ENCODE results near the gene ZNF462.

Gene ZNF462

DNA sequence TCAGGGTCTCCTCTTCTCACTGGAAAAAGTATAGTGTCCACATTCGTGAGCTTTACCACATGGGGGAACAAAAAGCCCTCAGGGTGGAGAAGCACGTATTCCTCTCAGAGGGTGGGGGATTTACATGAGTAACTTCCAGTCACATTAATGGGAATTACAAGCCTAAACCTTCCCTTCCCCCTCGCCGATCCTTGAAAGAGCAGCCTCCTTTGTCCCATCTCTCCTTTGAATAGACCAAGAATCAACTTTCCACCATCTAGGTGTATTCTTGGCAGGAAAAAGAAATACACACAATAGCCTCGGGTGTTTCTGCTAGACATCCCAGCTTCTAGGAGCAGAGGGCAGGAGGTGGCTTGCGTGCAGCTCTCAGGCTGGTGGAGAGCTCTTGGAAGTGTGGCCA lies 144.4 kb downstream of the ZNF462 start:
- no peak overlapping the region for H3K9ac ChIP-seq (ENCODE audit: low read length)
- no peak overlapping the region for H3K4me3 ChIP-seq (ENCODE audit: low read depth, low read length)
- H3K9me3 ChIP-seq (ENCODE audit: control insufficient read depth, insufficient read depth, low read depth, low read length), result no peaks in the 10 kb centered on the region
- H3K4me1 ChIP-seq (ENCODE audit: control insufficient read depth, insufficient read depth, low read length), result peaks cover 15% of the 10 kb centered on the region
- H3K27me3 ChIP-seq (ENCODE audit: control insufficient read depth, insufficient read depth, low read length), result no peaks in the 10 kb centered on the region
- peak overlapping the region; percentile 29; the same call in 1 of the 2 replicates for H3K27ac ChIP-seq (ENCODE audit: low read depth, low read length)
- H3K36me3 ChIP-seq (ENCODE audit: control insufficient read depth, insufficient read depth, low read length), result peaks cover 73% of the 10 kb centered on the region

DNA sequence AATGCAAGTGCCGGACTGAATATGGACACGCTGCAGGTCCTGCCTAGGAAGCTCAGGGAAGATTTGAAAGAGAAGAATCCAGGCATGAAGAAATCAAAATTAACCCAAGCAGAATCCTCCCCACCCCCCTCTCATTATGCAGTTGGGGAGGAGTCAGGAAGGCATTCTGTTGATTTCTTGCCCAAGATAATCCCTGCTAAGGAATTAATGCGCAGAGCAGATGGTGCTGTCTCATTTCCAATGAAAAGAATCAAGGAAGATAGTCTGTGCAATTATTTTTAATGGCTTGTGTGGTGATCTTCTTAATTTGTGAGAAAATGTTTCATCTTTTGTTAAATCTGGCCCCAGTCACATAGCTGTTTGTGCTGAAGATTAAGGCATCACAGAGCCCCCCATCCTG lies 145.0 kb downstream of the ZNF462 start:
- no peaks in the 10 kb centered on the region for H3K27me3 ChIP-seq (ENCODE audit: control insufficient read depth, insufficient read depth, low read length)
- H3K4me1 ChIP-seq (ENCODE audit: control insufficient read depth, insufficient read depth, low read length), result peaks cover 15% of the 10 kb centered on the region
- H3K9ac ChIP-seq (ENCODE audit: low read length), result no peak overlapping the region
- peaks cover 67% of the 10 kb centered on the region for H3K36me3 ChIP-seq (ENCODE audit: control insufficient read depth, insufficient read depth, low read length)
- H3K27ac ChIP-seq (ENCODE audit: low read depth, low read length), result no peak overlapping the region
- no peak overlapping the region for H3K4me3 ChIP-seq (ENCODE audit: low read depth, low read length)
- no peaks in the 10 kb centered on the region for H3K9me3 ChIP-seq (ENCODE audit: control insufficient read depth, insufficient read depth, low read depth, low read length)

- H3K4me1 ChIP-seq (ENCODE audit: control insufficient read depth, insufficient read depth, low read length), result peaks cover 15% of the 10 kb centered on the region
- peaks cover 63% of the 10 kb centered on the region for H3K36me3 ChIP-seq (ENCODE audit: control insufficient read depth, insufficient read depth, low read length)
- H3K27me3 ChIP-seq (ENCODE audit: control insufficient read depth, insufficient read depth, low read length), result no peaks in the 10 kb centered on the region
- no peak overlapping the region for H3K9ac ChIP-seq (ENCODE audit: low read length)
- H3K27ac ChIP-seq (ENCODE audit: low read depth, low read length), result no peak overlapping the region
- no peak overlapping the region for H3K4me3 ChIP-seq (ENCODE audit: low read depth, low read length)
- no peaks in the 10 kb centered on the region for H3K9me3 ChIP-seq (ENCODE audit: control insufficient read depth, insufficient read depth, low read depth, low read length)
Observed at GRCh38 chr9:107008447-107008846, 145.5 kb downstream of the ZNF462 start.

GRCh38 chr9:107016383-107016782 lies 153.4 kb downstream of the ZNF462 start:
- H3K27me3 ChIP-seq (ENCODE audit: control insufficient read depth, insufficient read depth, low read length), result no peaks in the 10 kb centered on the region
- H3K4me1 ChIP-seq (ENCODE audit: control insufficient read depth, insufficient read depth, low read length), result peaks cover 10% of the 10 kb centered on the region; the same call in 1 of the 2 replicates
- H3K27ac ChIP-seq (ENCODE audit: low read depth, low read length), result no peak overlapping the region
- no peak overlapping the region for H3K4me3 ChIP-seq (ENCODE audit: low read depth, low read length)
- H3K9ac ChIP-seq (ENCODE audit: low read length), result no peak overlapping the region
- H3K9me3 ChIP-seq (ENCODE audit: control insufficient read depth, insufficient read depth, low read depth, low read length), result peaks cover 9% of the 10 kb centered on the region; the same call in 1 of the 2 replicates
- peaks cover 4% of the 10 kb centered on the region; the same call in 1 of the 2 replicates for H3K36me3 ChIP-seq (ENCODE audit: control insufficient read depth, insufficient read depth, low read length)

DNA sequence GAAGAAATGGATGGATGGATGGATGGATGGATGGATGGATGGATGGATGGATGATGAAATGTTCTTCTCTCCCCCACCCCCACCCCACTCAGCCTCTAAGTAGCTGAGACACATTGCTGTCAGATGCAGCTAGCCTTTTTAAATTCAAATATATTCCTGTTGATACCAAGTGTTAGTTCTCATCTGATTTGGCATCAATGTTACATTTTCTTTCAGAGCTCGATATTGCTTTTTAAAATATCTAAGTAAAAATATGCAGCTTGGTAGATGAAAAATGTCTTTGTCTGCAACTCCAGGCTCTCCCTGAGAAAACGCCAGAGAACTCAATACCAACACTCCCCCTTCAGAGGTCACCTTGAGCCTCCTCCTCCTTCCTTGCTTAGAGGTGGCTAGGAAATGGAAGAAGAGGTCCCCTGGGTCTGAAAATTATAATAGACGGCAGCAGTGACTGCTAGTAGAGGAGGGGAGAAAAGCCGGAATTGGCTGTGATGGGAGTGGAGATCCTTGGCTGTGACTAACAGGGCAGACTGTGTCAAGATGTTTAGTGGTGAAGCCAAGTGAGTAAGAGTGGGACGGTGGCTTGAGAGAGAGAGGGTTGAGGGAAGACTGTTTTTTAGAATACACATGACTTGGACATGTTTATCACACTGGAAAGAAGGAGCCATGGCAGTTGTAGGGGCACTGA lies 156.0 kb downstream of the ZNF462 start:
- Histone ChIP-seq H3K9me3 (ENCODE audit: control insufficient read depth, insufficient read depth, low read depth, low read length) (peaks cover 9% of the 10 kb centered on the region; the same call in 1 of the 2 replicates), H3K27me3 (ENCODE audit: control insufficient read depth, insufficient read depth, low read length) (no peaks in the 10 kb centered on the region), H3K4me3 (ENCODE audit: low read depth, low read length) (no peak overlapping the region), H3K4me1 (ENCODE audit: control insufficient read depth, insufficient read depth, low read length) (peaks cover 10% of the 10 kb centered on the region; the same call in 1 of the 2 replicates), H3K9ac (ENCODE audit: low read length) (no peak overlapping the region), H3K27ac (ENCODE audit: low read depth, low read length) (no peak overlapping the region), H3K36me3 (ENCODE audit: control insufficient read depth, insufficient read depth, low read length) (no peaks in the 10 kb centered on the region)

- no peak overlapping the region for H3K9ac ChIP-seq (ENCODE audit: low read length)
- H3K4me3 ChIP-seq (ENCODE audit: low read depth, low read length), result no peak overlapping the region
- no peaks in the 10 kb centered on the region for H3K36me3 ChIP-seq (ENCODE audit: control insufficient read depth, insufficient read depth, low read length)
- H3K27me3 ChIP-seq (ENCODE audit: control insufficient read depth, insufficient read depth, low read length), result no peaks in the 10 kb centered on the region
- peaks cover 10% of the 10 kb centered on the region; the same call in 1 of the 2 replicates for H3K4me1 ChIP-seq (ENCODE audit: control insufficient read depth, insufficient read depth, low read length)
- no peak overlapping the region for H3K27ac ChIP-seq (ENCODE audit: low read depth, low read length)
- H3K9me3 ChIP-seq (ENCODE audit: control insufficient read depth, insufficient read depth, low read depth, low read length), result peaks cover 9% of the 10 kb centered on the region; the same call in 1 of the 2 replicates
Observed at GRCh38 chr9:107020040-107020530, 157.1 kb downstream of the ZNF462 start.

DNA sequence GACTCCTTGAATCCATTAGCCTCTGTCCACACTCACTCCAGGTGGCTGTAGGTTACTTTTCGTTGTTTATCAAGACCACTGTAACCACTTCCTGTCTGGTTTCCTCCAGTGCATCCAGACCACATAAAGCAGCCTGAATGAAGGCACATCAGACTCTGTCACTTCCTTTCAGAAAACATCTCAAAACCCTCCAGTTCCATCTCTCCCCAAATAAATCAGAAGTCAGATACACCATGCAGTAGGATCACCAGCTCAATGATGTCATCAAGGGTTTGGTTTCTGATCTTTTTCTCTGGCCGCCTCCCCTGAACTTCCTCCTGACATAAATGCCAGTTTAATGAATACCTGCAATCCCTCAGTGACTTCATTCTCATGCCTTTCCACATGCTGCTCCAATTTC lies 161.2 kb downstream of the ZNF462 start:
- Histone ChIP-seq H3K27me3 (ENCODE audit: control insufficient read depth, insufficient read depth, low read length) (no peaks in the 10 kb centered on the region), H3K27ac (ENCODE audit: low read depth, low read length) (no peak overlapping the region), H3K4me3 (ENCODE audit: low read depth, low read length) (no peak overlapping the region), H3K9ac (ENCODE audit: low read length) (no peak overlapping the region), H3K9me3 (ENCODE audit: control insufficient read depth, insufficient read depth, low read depth, low read length) (peaks cover 7% of the 10 kb centered on the region; the same call in 1 of the 2 replicates), H3K4me1 (ENCODE audit: control insufficient read depth, insufficient read depth, low read length) (peaks cover 10% of the 10 kb centered on the region; the same call in 1 of the 2 replicates), H3K36me3 (ENCODE audit: control insufficient read depth, insufficient read depth, low read length) (no peaks in the 10 kb centered on the region)

- no peaks in the 10 kb centered on the region for H3K27me3 ChIP-seq (ENCODE audit: control insufficient read depth, insufficient read depth, low read length)
- no peaks in the 10 kb centered on the region for H3K36me3 ChIP-seq (ENCODE audit: control insufficient read depth, insufficient read depth, low read length)
- H3K9ac ChIP-seq (ENCODE audit: low read length), result no peak overlapping the region
Observed at GRCh38 chr9:107025260-107026035, 162.5 kb downstream of the ZNF462 start.

DNA sequence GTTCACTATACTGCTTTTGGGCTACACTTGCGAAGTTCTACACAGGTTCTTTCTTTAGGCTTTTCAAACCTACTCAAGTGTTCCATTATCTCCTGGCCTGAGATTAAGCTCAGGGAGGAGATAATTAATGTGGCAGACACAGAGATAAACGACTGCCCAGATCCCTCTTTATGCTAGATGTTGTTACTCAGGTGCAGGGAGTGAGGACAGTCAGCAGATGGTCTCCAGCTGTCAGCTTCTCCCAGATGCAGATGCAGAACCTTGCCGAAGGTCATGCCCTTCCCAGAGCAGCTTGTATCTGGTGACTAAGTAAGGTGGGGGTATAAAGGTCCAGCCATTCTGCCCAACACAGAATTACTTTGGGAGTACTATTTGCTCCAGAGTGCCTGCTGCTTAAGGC lies 166.2 kb downstream of the ZNF462 start:
- Histone ChIP-seq H3K27me3 (ENCODE audit: control insufficient read depth, insufficient read depth, low read length) (no peaks in the 10 kb centered on the region), H3K4me3 (ENCODE audit: low read depth, low read length) (no peak overlapping the region), H3K36me3 (ENCODE audit: control insufficient read depth, insufficient read depth, low read length) (no peaks in the 10 kb centered on the region), H3K9me3 (ENCODE audit: control insufficient read depth, insufficient read depth, low read depth, low read length) (peaks cover 7% of the 10 kb centered on the region; the same call in 1 of the 2 replicates), H3K4me1 (ENCODE audit: control insufficient read depth, insufficient read depth, low read length) (no peaks in the 10 kb centered on the region), H3K27ac (ENCODE audit: low read depth, low read length) (no peak overlapping the region), H3K9ac (ENCODE audit: low read length) (no peak overlapping the region)

More at GRCh38 chr9:107025260-107026035, 162.5 kb downstream of the ZNF462 start:
- Histone ChIP-seq H3K4me3 (ENCODE audit: low read depth, low read length) (no peak overlapping the region), H3K27ac (ENCODE audit: low read depth, low read length) (no peak overlapping the region), H3K4me1 (ENCODE audit: control insufficient read depth, insufficient read depth, low read length) (no peaks in the 10 kb centered on the region), H3K9me3 (ENCODE audit: control insufficient read depth, insufficient read depth, low read depth, low read length) (peaks cover 7% of the 10 kb centered on the region; the same call in 1 of the 2 replicates)

GRCh38 chr9:107033966-107034365 lies 171.0 kb downstream of the ZNF462 start:
- H3K27ac ChIP-seq (ENCODE audit: low read depth, low read length), result no peak overlapping the region
- no peak overlapping the region for H3K4me3 ChIP-seq (ENCODE audit: low read depth, low read length)
- no peak overlapping the region for H3K9ac ChIP-seq (ENCODE audit: low read length)
- H3K4me1 ChIP-seq (ENCODE audit: control insufficient read depth, insufficient read depth, low read length), result no peaks in the 10 kb centered on the region
- no peaks in the 10 kb centered on the region for H3K36me3 ChIP-seq (ENCODE audit: control insufficient read depth, insufficient read depth, low read length)
- H3K27me3 ChIP-seq (ENCODE audit: control insufficient read depth, insufficient read depth, low read length), result no peaks in the 10 kb centered on the region
- H3K9me3 ChIP-seq (ENCODE audit: control insufficient read depth, insufficient read depth, low read depth, low read length), result no peaks in the 10 kb centered on the region

GRCh38 chr9:107034831-107035230 lies 171.9 kb downstream of the ZNF462 start:
- H3K36me3 ChIP-seq (ENCODE audit: control insufficient read depth, insufficient read depth, low read length), result no peaks in the 10 kb centered on the region
- no peak overlapping the region for H3K27ac ChIP-seq (ENCODE audit: low read depth, low read length)
- no peak overlapping the region for H3K9ac ChIP-seq (ENCODE audit: low read length)
- no peaks in the 10 kb centered on the region for H3K4me1 ChIP-seq (ENCODE audit: control insufficient read depth, insufficient read depth, low read length)
- H3K27me3 ChIP-seq (ENCODE audit: control insufficient read depth, insufficient read depth, low read length), result no peaks in the 10 kb centered on the region
- no peak overlapping the region for H3K4me3 ChIP-seq (ENCODE audit: low read depth, low read length)
- no peaks in the 10 kb centered on the region for H3K9me3 ChIP-seq (ENCODE audit: control insufficient read depth, insufficient read depth, low read depth, low read length)

Measured in HUES6 (cell line).